HG03066 (cell line): ENCODE measurements around the gene TYW3.

ENCODE experiments used
- ATAC-seq: cut with Tn5 transposase; IDR thresholded peaks from one replicate; pipeline ENCODE4 v1.9.1; 2021; ENCODE audit warnings: low read depth; ENCODE audit not compliant: unreplicated experiment

The TYW3 gene

DNA sequence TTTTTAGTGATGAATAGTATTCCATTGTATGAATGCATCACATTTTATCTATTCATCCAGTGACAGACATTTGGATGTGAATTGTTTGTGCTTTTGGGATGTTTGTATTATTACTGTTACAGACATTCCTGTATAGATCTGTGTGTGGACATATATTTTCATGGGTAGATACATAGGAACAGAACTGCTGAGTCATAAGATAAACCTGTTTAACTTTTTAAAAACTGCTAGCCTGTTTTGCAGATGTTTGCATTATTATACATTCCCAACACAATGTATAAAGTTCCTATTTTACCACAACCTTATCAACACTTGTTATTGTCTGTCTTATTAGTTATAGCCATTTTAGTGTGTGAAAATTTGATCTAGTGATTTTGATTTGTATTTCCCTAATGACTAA is 46.8 kb downstream of the TYW3 start:
- ATAC-seq, result no peak

DNA sequence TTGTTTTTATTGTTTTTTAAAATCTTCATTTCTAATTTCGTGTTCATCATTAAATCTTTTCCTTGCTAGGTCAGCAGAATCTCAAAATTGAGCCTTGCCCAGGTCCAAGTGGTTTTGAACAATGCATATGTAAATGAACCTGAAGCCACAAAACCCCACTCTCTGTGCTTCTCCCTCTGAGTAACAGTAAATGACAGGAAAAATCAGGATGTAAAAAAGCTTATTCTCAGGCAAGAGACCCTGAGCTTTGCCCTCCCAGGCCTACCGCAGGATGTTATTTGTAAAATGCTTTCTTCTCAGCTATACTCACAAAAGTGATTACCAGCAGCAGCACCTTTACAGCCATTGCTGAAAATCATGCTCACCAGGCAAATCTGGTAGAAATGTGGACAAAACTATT is 47.6 kb downstream of the TYW3 start:
- ATAC-seq, result no peak

DNA sequence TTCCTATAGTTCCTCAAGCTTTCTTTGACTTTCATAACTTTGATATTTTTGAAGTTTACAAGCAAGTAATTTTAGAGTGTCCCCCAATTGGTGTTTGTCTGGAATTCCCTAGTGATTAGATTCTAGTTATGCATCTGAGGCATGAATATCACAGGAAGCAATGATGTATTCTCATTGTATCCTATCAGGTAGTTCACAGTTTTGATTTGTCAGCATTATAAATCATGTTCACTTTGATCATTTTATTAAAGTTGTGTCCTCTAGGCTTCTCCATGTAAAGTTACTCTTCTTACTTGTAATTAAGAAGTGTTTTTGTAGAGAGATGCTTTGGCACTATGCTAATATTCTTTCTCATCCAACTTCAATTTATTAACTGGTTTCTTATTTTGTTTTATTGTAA is 53.0 kb downstream of the TYW3 start:
- ATAC-seq, result no peak

DNA sequence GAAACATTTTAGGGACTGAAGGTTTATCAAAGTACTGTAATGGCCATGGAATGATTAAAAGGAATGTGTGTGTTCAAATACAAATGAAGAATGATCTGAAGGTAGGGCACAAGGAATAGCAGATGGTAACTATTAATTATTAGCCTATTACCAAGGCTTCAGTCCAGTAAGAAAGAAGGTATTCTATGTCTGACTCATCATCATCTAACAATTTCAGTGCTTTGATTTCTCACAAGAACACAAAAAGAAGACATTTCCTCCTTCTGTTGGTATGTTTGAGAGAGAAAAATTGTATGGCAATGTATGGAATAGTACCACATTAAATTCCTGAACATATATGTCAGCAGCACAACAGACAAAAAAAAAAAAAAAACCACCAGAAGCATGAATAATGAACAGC is 57.5 kb downstream of the TYW3 start:
- ATAC-seq, result no peak

DNA sequence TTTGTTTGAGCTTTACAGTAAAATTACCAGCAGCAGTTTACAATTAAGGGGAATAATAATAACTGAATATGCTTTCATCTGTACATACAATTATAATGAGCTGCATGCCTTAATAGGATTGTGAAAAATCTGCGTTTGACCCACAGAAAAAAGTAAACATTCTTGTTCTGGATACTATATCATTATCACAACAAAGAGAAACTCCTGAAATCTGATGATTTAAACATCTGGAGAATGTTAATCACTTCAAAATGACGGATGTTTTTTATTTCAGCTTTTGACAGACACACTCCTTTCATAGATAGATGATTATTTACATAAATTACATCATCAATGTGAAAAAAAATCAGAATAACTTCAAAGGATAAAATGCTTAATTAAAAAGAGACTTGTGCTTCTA is 58.5 kb downstream of the TYW3 start:
- no peak for ATAC-seq

- no peak for ATAC-seq
Observed at GRCh38 chr1:74799119-74799657, 66.2 kb downstream of the TYW3 start.

DNA sequence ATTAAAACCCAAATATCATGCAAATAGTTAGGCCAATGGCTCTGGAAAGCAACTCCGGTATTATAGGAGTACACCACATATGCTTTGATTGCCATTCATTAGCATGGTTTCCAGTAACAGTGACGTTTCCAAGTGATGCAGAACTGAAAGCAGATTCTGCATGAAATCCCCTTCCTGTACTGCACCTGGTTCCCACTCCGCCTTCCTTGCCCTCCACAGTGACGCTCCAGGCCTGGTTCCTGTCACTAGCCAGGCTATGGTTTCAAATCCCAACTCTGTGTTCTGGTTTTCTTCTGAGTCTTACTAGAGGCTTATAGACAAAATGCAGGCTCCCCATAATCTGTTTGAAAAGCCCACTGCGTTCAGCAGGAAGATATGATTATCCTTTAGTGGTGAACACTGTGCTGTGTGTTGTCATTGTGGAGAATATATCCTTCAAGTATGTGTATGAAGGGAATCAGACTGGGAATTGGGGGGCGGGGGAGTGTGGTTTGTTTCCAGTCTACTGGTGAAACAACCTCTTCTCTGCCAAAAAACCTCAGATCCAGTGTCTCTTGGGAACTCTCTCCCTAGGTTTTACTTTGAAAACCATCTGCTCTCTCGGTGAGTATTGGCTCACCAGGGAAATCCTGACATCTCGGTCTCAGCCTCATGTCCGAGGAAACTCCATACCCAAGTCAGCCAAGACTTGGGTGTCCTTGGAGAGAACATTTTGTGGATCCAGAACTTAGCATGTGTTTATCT is 78.7 kb downstream of the TYW3 start:
- no peak for ATAC-seq

- ATAC-seq, result peak; percentile 96
Observed at GRCh38 chr1:74812180-74812541, 79.2 kb downstream of the TYW3 start.
